ENCODE results near the gene C8G. TPM values are rescaled to one million over a fixed set of nuclear protein-coding genes. Genes with fewer than 3 reads are reported as not detected.

C8G gene
- total RNA-seq, 1 donor from 2014 or later = 1.6 TPM

GRCh38 chr9:136960938-136961275, 15.9 kb downstream of the C8G start:
- H3K9ac ChIP-seq (ENCODE audit: low read length) = no peak overlapping the region
- no peaks in the 10 kb centered on the region for H4K20me1 ChIP-seq (ENCODE audit: insufficient read depth, low read length)
- Mint-ChIP-seq H3K9me3 (ENCODE audit: unreplicated experiment) (peaks cover 3% of the 10 kb centered on the region), H3K36me3 (ENCODE audit: low read depth, unreplicated experiment) (no peaks in the 10 kb centered on the region), H3K27ac (ENCODE audit: unreplicated experiment) (no peak overlapping the region), H3K4me3 (ENCODE audit: unreplicated experiment) (no peak overlapping the region), H3K27me3 (ENCODE audit: low read depth, unreplicated experiment) (peaks cover 13% of the 10 kb centered on the region), H3K4me1 (ENCODE audit: low read depth, unreplicated experiment) (peaks cover 5% of the 10 kb centered on the region)
- no peak overlapping the region for H3K4me3 ChIP-seq (ENCODE audit: insufficient read depth, low read depth, low read length)
- TF ChIP-seq, protein P1, sequence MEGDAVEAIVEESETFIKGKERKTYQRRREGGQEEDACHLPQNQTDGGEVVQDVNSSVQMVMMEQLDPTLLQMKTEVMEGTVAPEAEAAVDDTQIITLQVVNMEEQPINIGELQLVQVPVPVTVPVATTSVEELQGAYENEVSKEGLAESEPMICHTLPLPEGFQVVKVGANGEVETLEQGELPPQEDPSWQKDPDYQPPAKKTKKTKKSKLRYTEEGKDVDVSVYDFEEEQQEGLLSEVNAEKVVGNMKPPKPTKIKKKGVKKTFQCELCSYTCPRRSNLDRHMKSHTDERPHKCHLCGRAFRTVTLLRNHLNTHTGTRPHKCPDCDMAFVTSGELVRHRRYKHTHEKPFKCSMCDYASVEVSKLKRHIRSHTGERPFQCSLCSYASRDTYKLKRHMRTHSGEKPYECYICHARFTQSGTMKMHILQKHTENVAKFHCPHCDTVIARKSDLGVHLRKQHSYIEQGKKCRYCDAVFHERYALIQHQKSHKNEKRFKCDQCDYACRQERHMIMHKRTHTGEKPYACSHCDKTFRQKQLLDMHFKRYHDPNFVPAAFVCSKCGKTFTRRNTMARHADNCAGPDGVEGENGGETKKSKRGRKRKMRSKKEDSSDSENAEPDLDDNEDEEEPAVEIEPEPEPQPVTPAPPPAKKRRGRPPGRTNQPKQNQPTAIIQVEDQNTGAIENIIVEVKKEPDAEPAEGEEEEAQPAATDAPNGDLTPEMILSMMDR (IDR thresholded peaks at IDR 0.05; ENCODE audit: insufficient read depth, low read depth, low read length) = no peak
- TF ChIP-seq EZH2 (IDR thresholded peaks at IDR 0.05; ENCODE audit: insufficient read depth, low read length) = no peak
- H2AFZ ChIP-seq (ENCODE audit: low read depth, low read length) = no peak overlapping the region
- no peaks in the 10 kb centered on the region for H3K27me3 ChIP-seq (ENCODE audit: insufficient read depth, low read length)
- H3K79me2 ChIP-seq (ENCODE audit: insufficient read depth, low read length) = no peaks in the 10 kb centered on the region
- no peaks in the 10 kb centered on the region for H3K9me3 ChIP-seq (ENCODE audit: insufficient read depth, low read depth, low read length)
- H3K36me3 ChIP-seq (ENCODE audit: insufficient read depth, low read length) = no peaks in the 10 kb centered on the region
- no peaks in the 10 kb centered on the region for H3K4me1 ChIP-seq (ENCODE audit: insufficient read depth, low read length)
- H3K27ac ChIP-seq (ENCODE audit: low read depth, low read length) = no peak overlapping the region
- H3K4me2 ChIP-seq (ENCODE audit: low read length) = no peak overlapping the region
- FAIRE-seq = no peak
- no peak for DNase-seq (ENCODE audit: low read depth)

GRCh38 chr9:136961279-136962065, 16.4 kb downstream of the C8G start:
- no peak for TF ChIP-seq EZH2 (IDR thresholded peaks at IDR 0.05; ENCODE audit: insufficient read depth, low read length)
- TF ChIP-seq, protein P1 (IDR thresholded peaks at IDR 0.05; ENCODE audit: insufficient read depth, low read depth, low read length) = no peak

DNA sequence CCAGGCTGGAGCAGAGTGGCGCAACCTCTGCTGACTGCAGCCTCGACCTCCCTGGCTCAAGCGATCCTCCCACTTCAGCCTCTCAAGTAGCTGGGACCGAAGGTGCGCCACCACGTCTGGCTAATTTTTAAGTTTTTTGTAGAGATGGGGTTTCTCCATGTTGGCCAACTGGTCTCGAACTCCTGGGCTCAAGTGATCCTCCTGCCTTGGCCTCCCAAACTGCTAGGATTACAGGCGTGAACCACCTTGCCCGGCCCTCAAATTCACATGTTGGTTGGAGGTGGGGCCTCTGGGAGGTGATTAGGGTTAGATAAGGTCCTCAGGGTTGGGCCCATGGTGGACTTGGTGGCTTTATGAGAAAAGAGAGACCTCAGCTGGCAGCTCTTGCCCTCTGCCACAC, 17.1 kb downstream of the C8G start:
- Histone ChIP-seq H3K27ac (ENCODE audit: low read depth, low read length) (no peak overlapping the region), H3K9me3 (ENCODE audit: insufficient read depth, low read depth, low read length) (no peaks in the 10 kb centered on the region), H3K36me3 (ENCODE audit: insufficient read depth, low read length) (no peaks in the 10 kb centered on the region), H3K27me3 (ENCODE audit: insufficient read depth, low read length) (no peaks in the 10 kb centered on the region), H2AFZ (ENCODE audit: low read depth, low read length) (no peak overlapping the region), H4K20me1 (ENCODE audit: insufficient read depth, low read length) (no peaks in the 10 kb centered on the region), H3K4me3 (ENCODE audit: insufficient read depth, low read depth, low read length) (no peak overlapping the region), H3K4me1 (ENCODE audit: insufficient read depth, low read length) (peaks cover 4% of the 10 kb centered on the region), H3K79me2 (ENCODE audit: insufficient read depth, low read length) (no peaks in the 10 kb centered on the region), H3K9ac (ENCODE audit: low read length) (no peak overlapping the region), H3K4me2 (ENCODE audit: low read length) (no peak overlapping the region)
- DNase-seq (ENCODE audit: low read depth) (no peak), FAIRE-seq (no peak)
- TF ChIP-seq, protein P1 (IDR thresholded peaks at IDR 0.05; ENCODE audit: insufficient read depth, low read depth, low read length) = no peak
- TF ChIP-seq EZH2 (IDR thresholded peaks at IDR 0.05; ENCODE audit: insufficient read depth, low read length) = no peak
- H3K9me3 Mint-ChIP-seq (ENCODE audit: unreplicated experiment) = no peaks in the 10 kb centered on the region
- peaks cover 12% of the 10 kb centered on the region for H3K27me3 Mint-ChIP-seq (ENCODE audit: low read depth, unreplicated experiment)
- no peak overlapping the region for H3K27ac Mint-ChIP-seq (ENCODE audit: unreplicated experiment)
- no peak overlapping the region for H3K4me3 Mint-ChIP-seq (ENCODE audit: unreplicated experiment)
- H3K36me3 Mint-ChIP-seq (ENCODE audit: low read depth, unreplicated experiment) = no peaks in the 10 kb centered on the region
- H3K4me1 Mint-ChIP-seq (ENCODE audit: low read depth, unreplicated experiment) = peaks cover 5% of the 10 kb centered on the region

More at GRCh38 chr9:136961279-136962065, 16.4 kb downstream of the C8G start:
- no peaks in the 10 kb centered on the region for H3K36me3 ChIP-seq (ENCODE audit: insufficient read depth, low read length)
- Mint-ChIP-seq H3K4me1 (ENCODE audit: low read depth, unreplicated experiment) (peaks cover 5% of the 10 kb centered on the region), H3K27ac (ENCODE audit: unreplicated experiment) (no peak overlapping the region), H3K4me3 (ENCODE audit: unreplicated experiment) (no peak overlapping the region), H3K27me3 (ENCODE audit: low read depth, unreplicated experiment) (peaks cover 12% of the 10 kb centered on the region), H3K36me3 (ENCODE audit: low read depth, unreplicated experiment) (no peaks in the 10 kb centered on the region), H3K9me3 (ENCODE audit: unreplicated experiment) (no peaks in the 10 kb centered on the region)
- no peak overlapping the region for H2AFZ ChIP-seq (ENCODE audit: low read depth, low read length)
- no peak overlapping the region for H3K4me3 ChIP-seq (ENCODE audit: insufficient read depth, low read depth, low read length)
- H3K9me3 ChIP-seq (ENCODE audit: insufficient read depth, low read depth, low read length) = no peaks in the 10 kb centered on the region
- no peak overlapping the region for H3K4me2 ChIP-seq (ENCODE audit: low read length)
- no peak overlapping the region for H3K27ac ChIP-seq (ENCODE audit: low read depth, low read length)
- FAIRE-seq (no peak), DNase-seq (ENCODE audit: low read depth) (no peak)
- no peaks in the 10 kb centered on the region for H4K20me1 ChIP-seq (ENCODE audit: insufficient read depth, low read length)
- H3K79me2 ChIP-seq (ENCODE audit: insufficient read depth, low read length) = no peaks in the 10 kb centered on the region
- no peak overlapping the region for H3K9ac ChIP-seq (ENCODE audit: low read length)
- peaks cover 4% of the 10 kb centered on the region for H3K4me1 ChIP-seq (ENCODE audit: insufficient read depth, low read length)
- no peaks in the 10 kb centered on the region for H3K27me3 ChIP-seq (ENCODE audit: insufficient read depth, low read length)
